Astrocyte of the hippocampus (primary cell): ENCODE data around the gene EML6.
"Not testable (repeated sequence)": the region's sequence is repeated elsewhere in the genome, so short reads cannot be mapped to it uniquely, and the experiment has no call there.

Experiments
- DNase-seq: peaks from one replicate; pipeline ENCODE4 v3.0.0; 2011; ENCODE audit warnings: low read depth, low spot score

Gene EML6

DNA sequence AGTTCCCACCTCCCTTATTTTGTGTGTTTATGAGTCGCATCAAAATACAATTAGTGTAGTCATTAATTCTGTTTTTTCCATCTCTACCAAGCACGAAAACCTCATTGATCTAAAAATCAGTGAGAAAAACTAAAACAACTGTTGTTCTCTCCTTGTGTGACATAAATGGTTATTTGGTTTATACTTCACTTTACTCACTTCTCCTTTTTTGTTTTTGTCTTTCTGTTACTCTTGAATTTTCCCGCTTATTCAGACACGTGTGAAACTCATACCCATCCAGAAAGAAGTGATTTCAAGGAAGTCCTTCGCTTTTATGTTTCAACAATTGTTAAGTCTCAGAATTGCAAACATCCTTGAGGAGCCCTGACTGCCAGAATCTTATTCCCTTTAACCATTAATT is 121.6 kb downstream of the EML6 start:
- DNase-seq, result no peak

GRCh38 chr2:54845514-54845913 is 122.1 kb downstream of the EML6 start:
- DNase-seq, result no peak

DNA sequence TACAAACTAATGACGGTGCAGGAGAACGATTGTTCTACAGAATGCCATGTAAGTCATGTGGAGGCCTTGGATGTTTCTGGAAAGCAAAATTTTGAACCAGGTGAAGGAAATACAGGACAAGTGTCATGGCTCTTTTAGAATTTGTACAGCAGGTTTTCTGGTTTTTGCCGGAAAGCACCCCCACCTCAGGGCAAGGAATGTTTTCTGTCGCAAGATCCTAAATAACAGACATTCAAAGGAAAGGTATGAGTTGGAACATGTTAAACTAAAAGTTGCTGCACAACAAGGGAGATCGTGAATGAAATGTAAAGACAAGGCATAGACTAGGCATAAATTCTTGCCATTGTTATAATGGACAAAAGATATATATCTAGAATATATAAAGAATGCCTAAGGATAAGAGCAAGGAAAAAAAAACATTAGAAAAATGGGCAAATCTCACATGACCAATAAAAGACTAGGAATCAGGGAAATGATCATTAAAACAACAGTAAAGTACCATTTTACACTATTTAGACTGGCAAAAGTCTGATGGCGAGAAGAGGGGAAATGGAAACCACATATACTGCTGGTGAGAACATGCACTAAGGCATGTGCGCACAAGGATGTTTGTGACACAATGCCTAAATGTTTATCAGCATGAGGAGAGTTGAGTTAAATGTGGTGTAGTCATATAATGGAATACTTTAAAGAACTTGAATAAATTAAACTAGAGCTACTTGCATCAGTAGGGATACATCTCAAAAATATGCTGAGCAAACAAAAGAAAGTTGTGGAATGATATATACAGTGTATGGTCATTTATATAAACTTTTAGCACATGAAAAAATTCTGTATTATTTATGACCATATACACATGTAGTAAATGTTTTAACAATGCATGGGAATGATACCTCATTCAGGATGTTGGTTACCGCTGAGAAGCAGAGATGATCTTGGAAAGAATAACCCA is 127.0 kb downstream of the EML6 start:
- DNase-seq, result no peak

GRCh38 chr2:54853616-54854310 is 130.3 kb downstream of the EML6 start:
- no peak for DNase-seq

DNA sequence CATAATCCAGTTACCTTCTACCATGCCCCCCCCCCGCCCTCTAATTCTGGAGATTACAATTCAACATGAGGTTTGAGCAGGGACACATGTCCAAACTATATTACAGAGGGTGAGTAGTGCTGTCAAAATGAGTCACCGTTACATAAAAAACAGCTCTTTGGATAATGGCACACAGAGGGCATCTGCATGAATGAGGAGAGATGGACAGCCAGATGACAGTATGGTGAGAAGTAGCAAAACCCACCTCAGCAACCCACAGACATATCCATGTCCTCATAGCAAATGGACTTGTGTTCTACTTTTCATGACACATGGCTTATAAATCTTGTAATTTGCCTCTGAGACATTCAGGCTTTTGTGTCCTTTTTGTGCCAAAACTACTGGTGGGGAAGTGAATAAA is 132.0 kb downstream of the EML6 start:
- peak; percentile 12 for DNase-seq

DNA sequence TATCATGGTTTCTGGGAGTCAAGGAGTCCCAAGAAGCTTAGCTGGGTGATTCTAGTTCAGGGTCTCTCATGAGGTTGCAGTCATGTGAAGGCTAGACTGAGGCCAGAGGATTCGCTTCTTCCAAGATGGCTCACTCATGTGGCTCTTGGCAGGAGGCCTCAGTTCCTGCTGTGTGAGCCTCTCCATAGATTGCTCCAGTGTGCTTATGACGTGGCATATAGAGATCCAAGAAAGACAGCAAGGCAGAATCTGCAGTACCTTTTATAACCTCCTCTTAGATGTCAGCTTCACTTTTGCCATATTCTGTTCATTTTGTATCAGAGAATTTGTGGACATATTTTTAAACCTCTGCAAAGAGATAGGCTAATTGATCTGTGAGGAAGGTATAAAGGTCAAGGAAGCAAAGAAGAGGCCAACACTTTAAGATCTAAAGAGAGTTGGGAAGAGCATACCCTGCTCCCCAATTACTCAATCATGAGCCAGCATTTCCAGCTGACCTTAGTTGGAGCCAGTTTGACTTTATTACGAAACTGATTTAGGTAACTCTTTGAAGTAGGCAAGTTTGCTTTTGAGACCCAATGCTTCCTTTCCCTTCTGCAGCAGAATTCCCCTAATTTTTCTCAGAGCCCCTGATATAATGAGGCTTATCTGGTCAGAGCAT is 134.7 kb downstream of the EML6 start:
- no peak for DNase-seq

- DNase-seq, result no peak
These were observed 136.0 kb downstream of the EML6 start for GRCh38 chr2:54859416-54859815.

DNA sequence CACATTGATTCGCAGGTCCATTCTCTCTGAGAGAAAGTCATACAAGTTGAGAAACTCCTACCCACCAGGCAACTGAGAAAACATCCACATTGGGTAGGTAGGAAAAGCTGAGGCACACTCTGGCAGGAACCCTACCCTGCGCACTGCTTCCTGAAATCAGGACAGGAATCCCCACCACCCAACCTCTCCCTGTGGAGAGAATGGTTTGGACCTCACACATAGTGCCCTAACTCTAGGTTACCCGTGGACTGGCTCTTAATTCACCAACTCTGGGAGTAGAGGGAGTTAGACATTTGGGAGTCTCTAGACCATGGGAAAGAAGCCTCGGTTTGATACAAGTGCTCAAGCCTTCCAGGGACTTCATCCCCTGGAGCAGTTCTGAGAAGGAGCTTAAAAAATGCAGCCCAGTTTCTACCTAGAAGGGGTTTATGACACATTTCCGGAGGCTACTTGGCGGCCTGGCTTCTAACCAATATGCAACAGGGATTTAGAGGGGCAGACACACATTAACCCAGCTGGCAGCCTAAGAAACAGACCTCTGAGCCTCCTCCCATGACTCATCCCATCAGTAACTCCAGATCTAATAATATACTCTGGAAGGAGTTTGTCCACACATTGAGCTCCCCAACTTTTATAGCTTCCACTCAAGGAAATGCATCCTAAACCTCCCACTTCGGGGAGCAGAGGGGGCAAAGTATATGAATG is 136.7 kb downstream of the EML6 start:
- DNase-seq, result peak; percentile 65

- no peak for DNase-seq
These were observed 138.8 kb downstream of the EML6 start for GRCh38 chr2:54862229-54862628.

DNA sequence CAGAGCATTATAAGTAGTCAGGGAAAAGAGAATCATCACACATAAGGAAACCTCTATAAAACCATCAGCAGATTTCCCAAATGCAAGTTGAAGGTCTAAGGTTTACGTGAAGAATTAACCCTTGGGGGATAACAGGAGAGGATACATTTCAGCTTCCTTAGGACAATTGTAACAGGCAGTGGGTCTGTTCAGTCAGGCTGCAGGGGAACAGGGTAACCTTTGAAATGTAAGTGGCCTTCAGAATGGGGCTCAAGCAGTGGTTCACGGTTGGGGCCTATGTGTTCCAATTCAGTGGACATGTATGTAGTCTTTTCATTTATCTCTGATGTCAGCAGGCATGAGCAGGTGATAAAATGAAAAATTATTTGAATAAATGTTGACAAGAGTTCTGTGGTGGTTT is 139.3 kb downstream of the EML6 start:
- DNase-seq, result no peak

DNA sequence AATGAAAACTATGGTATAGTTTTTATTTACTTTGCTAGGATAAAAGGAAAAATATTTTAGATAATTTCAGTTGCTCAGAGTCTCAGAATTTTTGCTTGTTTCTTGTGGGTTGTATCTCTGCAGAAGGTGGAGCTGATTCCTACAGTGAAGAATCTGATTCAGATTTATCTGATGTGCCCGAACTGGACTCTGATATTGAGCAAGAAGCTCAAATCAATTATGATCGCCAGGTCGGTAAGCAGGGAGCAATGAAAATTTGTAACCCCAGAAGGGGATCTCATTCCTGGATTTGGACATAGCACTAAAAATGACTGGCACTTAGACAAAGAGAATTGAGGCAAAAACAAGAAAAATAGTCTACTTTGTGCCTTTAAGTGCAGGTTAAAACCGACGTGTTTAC is 140.2 kb downstream of the EML6 start:
- no peak for DNase-seq

- no peak for DNase-seq
These were observed 140.6 kb downstream of the EML6 start for GRCh38 chr2:54864096-54864495.

- no peak for DNase-seq
These were observed 141.3 kb downstream of the EML6 start for GRCh38 chr2:54864727-54865126.

DNA sequence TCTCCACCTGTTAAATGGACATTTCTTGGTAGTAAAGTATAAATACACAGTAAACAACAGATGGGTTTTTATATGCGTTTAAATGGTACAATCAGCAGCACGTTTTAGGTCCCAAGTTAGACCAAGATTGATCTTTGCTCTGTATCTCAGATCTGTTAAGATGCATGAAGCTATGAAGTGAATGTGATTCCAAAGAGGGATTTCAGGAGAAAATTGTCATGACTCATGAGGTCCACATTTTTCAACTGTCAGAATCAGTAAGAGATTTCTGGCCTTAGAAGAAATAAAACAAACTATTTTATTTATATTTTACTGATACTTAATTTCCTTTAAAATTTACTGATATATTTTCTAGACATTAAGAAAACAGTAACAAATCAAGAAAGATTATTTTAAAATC is 142.7 kb downstream of the EML6 start:
- DNase-seq, result no peak

DNA sequence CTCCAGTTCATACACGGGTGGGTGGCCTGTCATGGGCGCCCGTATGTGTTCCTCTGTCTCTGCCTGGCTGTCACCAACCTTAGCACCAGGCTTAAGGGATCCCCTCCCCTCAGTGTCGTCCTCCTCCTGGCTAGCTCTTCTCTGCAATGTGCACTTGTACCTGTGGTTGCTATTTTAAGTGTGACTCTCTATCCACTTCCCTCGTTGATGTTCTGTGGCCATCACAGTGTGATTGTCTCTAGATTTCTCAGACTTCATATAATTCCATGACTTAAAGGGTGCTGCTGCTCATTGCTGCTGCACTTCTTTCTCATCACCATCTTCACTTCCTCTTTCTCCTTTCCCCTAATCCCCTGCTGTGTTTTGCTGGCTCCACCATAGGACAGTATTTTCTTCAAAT is 143.4 kb downstream of the EML6 start:
- DNase-seq, result no peak

GRCh38 chr2:54867457-54867856 is 144.0 kb downstream of the EML6 start:
- no peak for DNase-seq

DNA sequence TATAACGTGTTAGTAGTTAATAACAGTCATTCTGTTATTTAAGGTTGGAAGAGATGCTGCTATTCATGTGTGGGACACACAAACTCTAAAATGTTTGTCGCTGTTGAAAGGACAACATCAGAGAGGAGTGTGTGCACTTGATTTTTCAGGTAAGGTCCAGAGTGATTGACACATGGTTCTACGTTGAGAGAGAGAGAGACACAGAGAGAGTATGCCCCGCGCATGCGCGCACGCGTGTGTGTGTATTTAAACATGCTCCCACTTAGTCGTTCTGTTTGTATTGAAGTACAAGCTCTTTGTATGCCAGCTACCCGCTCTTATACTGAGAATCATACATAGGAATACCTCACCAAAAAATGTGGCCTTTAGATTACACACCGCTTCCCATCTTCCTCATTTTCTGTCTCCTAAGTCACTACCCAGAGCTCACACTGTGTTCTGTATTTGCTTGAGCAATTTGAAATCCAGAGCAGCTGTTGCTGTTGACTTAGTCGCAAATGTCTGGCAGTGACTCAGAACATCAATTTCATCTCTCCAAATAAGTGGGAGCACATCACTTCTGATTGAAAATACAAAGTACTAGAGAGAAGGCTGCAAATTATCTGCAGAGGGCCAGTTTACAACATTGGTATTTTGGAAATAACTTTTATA is 148.1 kb downstream of the EML6 start:
- no peak for DNase-seq

DNA sequence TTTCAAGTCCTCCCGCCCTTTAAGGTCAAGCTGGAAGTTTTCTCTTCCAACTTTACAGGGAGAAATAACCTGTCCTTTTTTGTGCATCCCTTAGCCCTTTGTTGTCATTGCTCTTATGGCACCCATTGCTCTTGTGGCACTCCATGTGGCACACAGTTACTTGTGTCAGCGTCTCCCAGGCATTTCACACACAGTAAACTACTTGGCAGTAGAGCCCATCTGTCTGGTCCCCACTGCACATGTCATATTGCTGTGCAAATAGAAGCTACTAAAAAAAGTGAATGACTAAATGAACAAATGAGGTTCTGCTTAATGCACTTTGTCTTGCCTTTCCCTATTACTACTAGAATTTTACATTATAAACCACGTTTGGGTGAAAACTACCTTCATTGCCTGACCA is 149.3 kb downstream of the EML6 start:
- no peak for DNase-seq

DNA sequence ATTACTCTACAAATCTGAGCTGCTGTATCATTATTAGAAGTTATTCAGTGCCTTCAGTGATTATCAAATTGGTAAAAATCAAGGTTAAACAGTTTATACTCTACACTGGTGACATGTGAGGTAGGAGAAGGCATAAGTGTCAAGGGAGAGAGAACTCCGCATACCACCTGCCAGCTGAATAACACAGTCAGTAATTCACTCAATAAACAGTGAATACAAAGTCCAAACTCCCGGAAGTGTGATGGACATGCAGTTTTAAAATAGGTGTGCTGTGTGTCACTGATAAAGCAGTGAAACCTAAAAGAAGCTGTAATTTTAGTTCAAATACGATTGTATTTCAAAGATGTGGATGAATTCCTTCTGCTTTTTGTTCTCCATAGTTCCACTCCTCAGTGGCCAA is 149.8 kb downstream of the EML6 start:
- DNase-seq, result not testable (repeated sequence)

- DNase-seq, result no peak
These were observed 153.3 kb downstream of the EML6 start for GRCh38 chr2:54876764-54877163.

DNA sequence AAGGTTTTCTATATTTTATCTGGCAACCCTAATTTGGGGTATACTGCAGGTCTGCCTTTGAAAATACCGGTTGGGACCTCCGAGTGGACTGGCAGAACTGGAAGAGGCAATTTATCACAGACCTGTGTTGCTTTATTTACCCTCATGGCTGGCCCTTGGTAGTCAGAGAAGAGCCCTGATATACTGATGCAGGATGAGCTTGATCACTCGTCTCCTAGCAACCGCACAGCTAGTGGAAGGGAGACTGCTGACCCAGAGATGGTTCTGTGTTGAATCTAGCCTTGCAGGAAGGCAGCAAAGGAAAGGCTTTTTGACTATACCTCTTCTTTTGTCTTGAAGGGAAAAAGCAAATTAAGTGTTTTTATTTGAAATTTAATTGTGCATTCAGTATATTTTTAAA is 154.7 kb downstream of the EML6 start:
- no peak for DNase-seq
